K562 (cell line): ENCODE results near the gene VPS9D1. TPM values are rescaled to one million over a fixed set of nuclear protein-coding genes. Genes with fewer than 3 reads are reported as not detected.

Experiments
- ETV1 ChIP-seq: fragments of 450-650 bp; conservative IDR thresholded peaks from 2 replicates; pipeline ENCODE4 v1.6.1; 2016; ENCODE audit warnings: missing genetic modification characterization, control low read depth, low read depth, missing compliant biosample characterization
- NCOA1 ChIP-seq: fragments of 450-650 bp; IDR thresholded peaks from 2 replicates; pipeline ENCODE4 v1.6.1; 2016; ENCODE audit warnings: low read depth
- NR0B1 ChIP-seq: fragments of 450-650 bp; IDR thresholded peaks from one replicate; pipeline ENCODE4 v1.6.1; 2018; ENCODE audit warnings: mild to moderate bottlenecking, moderate library complexity; ENCODE audit not compliant: partially characterized antibody
- PATZ1 ChIP-seq: fragments of 250-450 bp; sonication (Bioruptor Pico); IDR thresholded peaks from 2 replicates; pipeline ENCODE4 v1.5.0; 2020; ENCODE audit warnings: mild to moderate bottlenecking, borderline replicate concordance
- RAD21 ChIP-seq, 2 experiments: fragments of 250-450 bp in 1 of 2; fragments of 450-650 bp in 1 of 2; sonication (Bioruptor Pico) in 1 of 2; formaldehyde crosslinking in 1 of 2; IDR thresholded peaks in 1 of 2; conservative IDR thresholded peaks in 1 of 2; 2 replicates each; pipeline versions ENCODE4 v1.4.0 to v1.8.0; 2020 to 2022; ENCODE audit warnings: mild to moderate bottlenecking in 2 of 2, moderate library complexity in 1 of 2
- REST ChIP-seq, 2 experiments: fragments of 450-650 bp; formaldehyde crosslinking in 1 of 2; IDR thresholded peaks; 2 replicates each; pipeline versions ENCODE4 v1.4.0 to v1.6.1; 2014 to 2020; ENCODE audit warnings: mild to moderate bottlenecking in 2 of 2, borderline replicate concordance in 1 of 2, low read depth in 1 of 2
- TRIM28 ChIP-seq: fragments of 450-650 bp; IDR thresholded peaks from 2 replicates; pipeline ENCODE4 v1.6.1; 2017
- ZNF592 ChIP-seq: fragments of 450-650 bp; IDR thresholded peaks from 2 replicates; pipeline ENCODE4 v1.6.1; 2017; ENCODE audit warnings: antibody characterized with exemption, mild to moderate bottlenecking
- polyA plus RNA-seq, 8 experiments: library from polyadenylated mRNA; depleted of rRNA in 4 of 8; stranded (reverse) in 5 of 8; unstranded in 3 of 8; fragments of >200 nt; fragmentation: Nextera tagmentation in 2 of 8; fragmentation: Illumina TruSeq in 1 of 8; extraction: Ambion mirVana in 2 of 8; extraction: Trizol in 1 of 8; gene quantifications; 2 replicates each; pipeline versions ENCODE4 v1.2.1 to v1.2.3, GENCODE V29; 2011 to 2014; ENCODE audit warnings: inconsistent platforms in 1 of 8, missing spikeins in 1 of 8
- total RNA-seq, 7 experiments: library from RNA; depleted of rRNA in 6 of 7; stranded (reverse); fragments of >200 nt in 6 of 7; fragmentation: Illumina TruSeq in 2 of 7; extraction: Trizol in 2 of 7; gene quantifications; 2 replicates each; pipeline versions ENCODE4 v1.2.1 to v1.2.3, GENCODE V29; 2011 to 2021; ENCODE audit warnings: low replicate concordance in 1 of 7

The VPS9D1 gene
- total and polyA plus RNA-seq, 9 of the 15 experiments (the other 6 are each of a cell fraction or from before 2014, with no cell fraction given), result 0.33 to 3.1 (median 1.1) TPM

- TF ChIP-seq ZNF592, result no peak
- no peak for TF ChIP-seq NCOA1
- TF ChIP-seq TRIM28, result no peak
- TF ChIP-seq RAD21 (CRISPR knock-in tag; conservative IDR thresholded peaks at IDR 0.05 in 1 of 2, IDR thresholded peaks at IDR 0.05 in 1 of 2), result peak; percentile 74 to 81
- TF ChIP-seq PATZ1 (CRISPR knock-in tag), result no peak
- TF ChIP-seq ETV1 (tag), result 0 out of 2 replicates have a peak, but pooled peaks have one; percentile 27
- no peak for TF ChIP-seq NR0B1
- TF ChIP-seq REST (IDR thresholded peaks at IDR 0.05; ENCODE audit: borderline replicate concordance), result peak; percentile 93
- no peak for TF ChIP-seq REST (CRISPR knock-in tag; IDR thresholded peaks at IDR 0.05; ENCODE audit: low read depth)
Measured at GRCh38 chr16:89700100-89700648, 20.5 kb downstream of the VPS9D1 start (continued).
